ENCODE results near the gene FRS2.

FRS2 gene

DNA sequence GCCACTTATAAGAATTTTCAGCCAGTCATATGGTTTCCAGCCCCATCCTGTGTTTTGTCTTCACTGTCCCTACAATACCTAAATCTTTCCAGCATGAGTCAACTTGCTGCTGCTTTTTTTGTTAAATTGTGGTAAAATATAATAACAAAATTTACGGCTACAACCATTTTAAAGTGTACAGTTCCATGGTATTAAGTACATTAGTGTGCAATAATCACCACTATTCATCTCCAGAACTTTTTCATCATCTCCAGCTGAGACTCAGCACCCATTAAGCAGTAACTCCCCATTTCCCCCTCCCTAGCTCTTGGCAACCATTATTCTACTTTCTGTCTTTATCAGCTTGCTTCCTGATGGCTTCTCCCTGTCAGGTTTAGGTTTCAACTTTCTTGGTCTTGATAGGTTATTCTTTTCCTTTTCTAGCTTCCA lies 39.1 kb downstream of the FRS2 start:
- no peak for TF ChIP-seq POLR2AphosphoS5 (IDR thresholded peaks at IDR 0.05; ENCODE audit: low read depth, low read length)
- no peak for TF ChIP-seq SPI1 (IDR thresholded peaks at IDR 0.05; ENCODE audit: low read depth, low read length)
- TF ChIP-seq PAX5 (IDR thresholded peaks at IDR 0.05; ENCODE audit: insufficient read depth, low read length, severe bottlenecking): no peak
- no peak for TF ChIP-seq POLR2A (IDR thresholded peaks at IDR 0.05; ENCODE audit: low read depth, low read length)
- no peak for TF ChIP-seq TAF1 (IDR thresholded peaks at IDR 0.05; ENCODE audit: low read depth, low read length)
- DNase-seq (ENCODE audit: insufficient read length, low spot score) (no peak), FAIRE-seq (no peak)

DNA sequence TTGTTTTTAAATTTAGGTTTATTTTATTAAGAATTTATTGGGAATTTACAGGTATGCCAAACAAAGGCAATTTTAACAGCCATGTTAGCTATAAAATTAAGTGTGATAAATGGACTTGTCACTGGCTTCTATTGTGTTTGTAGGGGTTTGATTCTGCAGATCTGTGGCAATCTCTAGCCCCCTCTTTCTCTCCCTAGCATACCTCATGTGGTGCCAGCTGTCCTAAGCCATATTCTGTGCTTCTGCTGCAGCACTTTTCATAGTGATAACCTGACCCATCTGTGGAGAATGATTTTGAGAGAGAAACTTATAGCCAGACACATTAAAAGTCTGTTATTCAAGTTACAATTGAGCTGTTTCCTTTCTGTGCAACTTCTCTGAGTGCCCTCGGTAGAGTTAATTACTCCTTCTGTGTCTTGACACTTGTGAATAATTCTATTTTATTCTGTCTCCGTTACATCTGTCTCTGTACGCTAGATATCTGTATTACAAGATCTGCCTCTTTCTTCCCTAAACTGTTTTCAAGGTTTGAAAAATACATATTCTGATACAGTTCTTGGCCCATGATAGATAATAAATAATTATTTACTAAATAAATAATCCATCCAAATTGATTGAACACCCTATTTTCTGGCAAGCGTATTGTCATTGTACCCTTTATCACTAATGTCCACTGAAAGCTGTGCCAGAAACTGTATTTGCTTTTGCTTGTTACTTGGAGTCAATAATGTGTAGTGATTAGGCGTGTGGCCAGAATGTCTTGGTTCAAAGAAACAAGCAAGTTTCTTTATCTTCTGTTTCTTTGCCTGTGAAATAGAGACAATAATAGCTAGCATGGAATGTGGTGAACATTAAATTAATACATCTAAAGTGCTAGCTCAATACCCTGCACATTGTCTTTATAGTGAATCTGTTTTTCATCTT lies 40.0 kb downstream of the FRS2 start:
- no peak for FAIRE-seq
- TF ChIP-seq POU2F2 (IDR thresholded peaks at IDR 0.05; ENCODE audit: low read depth, low read length) (no peak), POLR2A (IDR thresholded peaks at IDR 0.05; ENCODE audit: low read depth, low read length) (no peak), TAF1 (IDR thresholded peaks at IDR 0.05; ENCODE audit: low read depth, low read length) (no peak), POLR2AphosphoS5 (IDR thresholded peaks at IDR 0.05; ENCODE audit: low read depth, low read length) (no peak), PAX5 (IDR thresholded peaks at IDR 0.05; ENCODE audit: insufficient read depth, low read length, severe bottlenecking) (no peak), SPI1 (IDR thresholded peaks at IDR 0.05; ENCODE audit: low read depth, low read length) (no peak)
- no peak for DNase-seq (ENCODE audit: insufficient read length, low spot score)

DNA sequence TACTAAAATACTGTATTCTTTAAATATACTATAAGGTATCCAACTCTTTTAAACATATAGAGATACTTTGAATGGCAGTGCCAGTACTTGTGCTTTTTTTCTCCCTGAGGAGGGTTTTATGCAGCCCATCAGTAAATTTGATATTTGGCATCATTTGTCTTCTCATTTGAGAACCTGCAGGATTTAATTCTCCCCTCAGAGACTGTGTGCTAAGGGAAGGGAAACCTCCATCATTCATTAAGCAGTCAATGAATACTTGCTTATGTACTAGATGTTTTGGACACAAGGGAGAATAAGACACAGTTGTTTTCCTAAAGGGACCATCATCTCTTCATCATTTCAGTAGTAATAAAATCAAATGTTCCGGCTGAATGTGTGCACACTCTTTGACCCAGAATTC lies 40.8 kb downstream of the FRS2 start:
- TF ChIP-seq TAF1 (IDR thresholded peaks at IDR 0.05; ENCODE audit: low read depth, low read length): no peak
- no peak for TF ChIP-seq POU2F2 (IDR thresholded peaks at IDR 0.05; ENCODE audit: low read depth, low read length)
- no peak for TF ChIP-seq POLR2AphosphoS5 (IDR thresholded peaks at IDR 0.05; ENCODE audit: low read depth, low read length)
- no peak for TF ChIP-seq POLR2A (IDR thresholded peaks at IDR 0.05; ENCODE audit: low read depth, low read length)
- no peak for TF ChIP-seq PAX5 (IDR thresholded peaks at IDR 0.05; ENCODE audit: insufficient read depth, low read length, severe bottlenecking)
- TF ChIP-seq SPI1 (IDR thresholded peaks at IDR 0.05; ENCODE audit: low read depth, low read length): no peak
- peak; percentile 16 for FAIRE-seq
- no peak for DNase-seq (ENCODE audit: insufficient read length, low spot score)

GRCh38 chr12:69511469-69512267 lies 41.5 kb downstream of the FRS2 start:
- no peak for FAIRE-seq
- DNase-seq (ENCODE audit: insufficient read length, low spot score): no peak
- TF ChIP-seq PAX5 (IDR thresholded peaks at IDR 0.05; ENCODE audit: insufficient read depth, low read length, severe bottlenecking) (no peak), POU2F2 (IDR thresholded peaks at IDR 0.05; ENCODE audit: low read depth, low read length) (no peak), TAF1 (IDR thresholded peaks at IDR 0.05; ENCODE audit: low read depth, low read length) (no peak), POLR2A (IDR thresholded peaks at IDR 0.05; ENCODE audit: low read depth, low read length) (no peak), SPI1 (IDR thresholded peaks at IDR 0.05; ENCODE audit: low read depth, low read length) (no peak)

GRCh38 chr12:69512820-69513219 lies 42.6 kb downstream of the FRS2 start:
- DNase-seq (ENCODE audit: insufficient read length, low spot score) (no peak), FAIRE-seq (no peak)
- TF ChIP-seq TAF1 (IDR thresholded peaks at IDR 0.05; ENCODE audit: low read depth, low read length) (no peak), PAX5 (IDR thresholded peaks at IDR 0.05; ENCODE audit: insufficient read depth, low read length, severe bottlenecking) (no peak), SPI1 (IDR thresholded peaks at IDR 0.05; ENCODE audit: low read depth, low read length) (no peak), POLR2A (IDR thresholded peaks at IDR 0.05; ENCODE audit: low read depth, low read length) (no peak), POU2F2 (IDR thresholded peaks at IDR 0.05; ENCODE audit: low read depth, low read length) (no peak), POLR2AphosphoS5 (IDR thresholded peaks at IDR 0.05; ENCODE audit: low read depth, low read length) (no peak)

- TF ChIP-seq POLR2AphosphoS5 (IDR thresholded peaks at IDR 0.05; ENCODE audit: low read depth, low read length): no peak
- TF ChIP-seq PAX5 (IDR thresholded peaks at IDR 0.05; ENCODE audit: insufficient read depth, low read length, severe bottlenecking): no peak
- TF ChIP-seq TAF1 (IDR thresholded peaks at IDR 0.05; ENCODE audit: low read depth, low read length): no peak
- no peak for TF ChIP-seq POU2F2 (IDR thresholded peaks at IDR 0.05; ENCODE audit: low read depth, low read length)
- no peak for TF ChIP-seq POLR2A (IDR thresholded peaks at IDR 0.05; ENCODE audit: low read depth, low read length)
- TF ChIP-seq SPI1 (IDR thresholded peaks at IDR 0.05; ENCODE audit: low read depth, low read length): no peak
- no peak for FAIRE-seq
- DNase-seq (ENCODE audit: insufficient read length, low spot score): no peak
Measured at GRCh38 chr12:69513297-69513696, 43.1 kb downstream of the FRS2 start.

- no peak for TF ChIP-seq POU2F2 (IDR thresholded peaks at IDR 0.05; ENCODE audit: low read depth, low read length)
- peak; percentile 43 for FAIRE-seq
- no peak for DNase-seq (ENCODE audit: insufficient read length, low spot score)
Measured at GRCh38 chr12:69514111-69514510, 43.9 kb downstream of the FRS2 start.

DNA sequence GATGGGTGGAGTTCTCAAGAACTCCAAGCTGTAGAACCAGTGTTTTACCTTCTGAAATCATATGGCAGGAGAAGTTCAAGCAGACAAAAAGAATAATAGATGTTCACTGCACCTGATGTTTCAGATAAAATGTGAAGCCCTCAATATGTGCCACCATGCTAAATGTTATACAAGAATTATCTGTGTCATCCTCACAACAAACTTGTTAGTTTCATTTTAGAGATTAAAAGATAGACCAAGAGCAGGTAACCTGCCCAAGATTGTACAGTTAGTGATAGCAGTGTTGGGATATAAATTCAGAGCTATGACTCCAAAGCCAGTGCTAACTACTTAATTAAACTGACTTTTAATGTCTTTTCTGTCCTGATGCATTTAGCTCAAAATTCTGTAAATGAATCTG lies 44.7 kb downstream of the FRS2 start:
- FAIRE-seq: no peak
- no peak for DNase-seq (ENCODE audit: insufficient read length, low spot score)
- TF ChIP-seq SPI1 (IDR thresholded peaks at IDR 0.05; ENCODE audit: low read depth, low read length) (no peak), PAX5 (IDR thresholded peaks at IDR 0.05; ENCODE audit: insufficient read depth, low read length, severe bottlenecking) (no peak), TAF1 (IDR thresholded peaks at IDR 0.05; ENCODE audit: low read depth, low read length) (no peak), POU2F2 (IDR thresholded peaks at IDR 0.05; ENCODE audit: low read depth, low read length) (no peak), POLR2AphosphoS5 (IDR thresholded peaks at IDR 0.05; ENCODE audit: low read depth, low read length) (no peak), POLR2A (IDR thresholded peaks at IDR 0.05; ENCODE audit: low read depth, low read length) (no peak)

DNA sequence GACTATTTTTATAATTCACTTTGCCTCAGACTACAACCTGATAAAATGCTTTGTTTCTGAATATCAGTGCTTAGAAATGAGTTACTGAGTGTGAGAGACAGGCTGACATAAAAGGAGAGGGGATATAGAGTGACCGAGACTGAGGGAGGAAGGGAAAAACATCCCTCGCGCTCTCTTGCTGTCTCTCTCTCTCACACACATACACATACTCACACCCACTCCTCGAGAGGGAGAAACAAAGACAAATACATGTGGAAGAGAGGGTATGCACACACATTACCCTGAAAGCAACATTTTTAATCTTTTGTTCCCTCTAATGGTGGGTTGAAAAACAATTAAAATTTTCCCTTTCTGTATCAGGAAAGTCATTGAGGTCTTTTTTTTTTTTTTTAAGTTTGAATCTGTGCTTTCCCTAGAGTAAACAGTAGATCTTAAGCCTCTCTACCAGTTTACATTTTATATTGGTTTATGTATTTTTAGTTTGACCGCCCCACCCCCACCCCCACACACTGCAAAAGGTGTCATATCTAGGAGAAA lies 45.3 kb downstream of the FRS2 start:
- TF ChIP-seq TAF1 (IDR thresholded peaks at IDR 0.05; ENCODE audit: low read depth, low read length): no peak
- no peak for TF ChIP-seq POLR2AphosphoS5 (IDR thresholded peaks at IDR 0.05; ENCODE audit: low read depth, low read length)
- no peak for TF ChIP-seq SPI1 (IDR thresholded peaks at IDR 0.05; ENCODE audit: low read depth, low read length)
- no peak for TF ChIP-seq POLR2A (IDR thresholded peaks at IDR 0.05; ENCODE audit: low read depth, low read length)
- DNase-seq (ENCODE audit: insufficient read length, low spot score) (no peak), FAIRE-seq (no peak)

Data from GM12891 (cell line).